Keratinocyte (primary cell): Measurements from ENCODE around the gene KCNE1.
"Not testable (repeated sequence)": the region's sequence is repeated elsewhere in the genome, so short reads cannot be mapped to it uniquely, and the experiment has no call there.

ENCODE experiments used
- EZH2 ChIP-seq: IDR thresholded peaks from one replicate; pipeline ENCODE4 v1.6.1; 2012; ENCODE audit warnings: inconsistent platforms, mild to moderate bottlenecking, low read length, moderate library complexity
- TF ChIP-seq, protein P1 (sequence below), 3 experiments: IDR thresholded peaks in 1 of 3; conservative IDR thresholded peaks in 1 of 3; optimal IDR thresholded peaks in 1 of 3; 2 replicates in 2 of 3; 3 replicates in 1 of 3; pipeline versions ENCODE3 to v1.5.1; 2011; ENCODE audit warnings: low read length in 3 of 3, mild to moderate bottlenecking in 3 of 3, moderate library complexity in 2 of 3, control low read depth in 1 of 3, inconsistent platforms in 1 of 3; ENCODE audit not compliant: insufficient read depth in 2 of 3; ENCODE audit errors: extremely low read depth in 1 of 3

DNA sequence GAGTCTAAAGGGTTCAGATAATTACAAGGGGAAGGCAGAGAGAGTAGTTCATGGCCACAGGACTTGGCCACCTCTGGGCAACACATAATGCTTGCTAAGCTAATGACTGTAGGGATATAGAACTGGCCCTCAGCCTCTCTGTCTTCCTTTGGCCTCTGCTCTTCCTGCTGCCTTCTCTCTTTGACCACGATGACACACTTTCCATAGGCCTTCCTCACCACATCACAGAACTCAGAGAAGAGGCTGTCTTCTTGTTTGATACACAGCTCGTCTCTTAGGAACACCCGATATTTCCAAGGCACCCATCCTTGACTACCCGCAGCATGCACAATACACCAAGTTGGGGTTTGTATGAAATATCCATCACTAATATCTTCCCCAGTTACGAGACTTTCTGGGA is 111.5 kb downstream of the KCNE1 start:
- TF ChIP-seq, protein P1, sequence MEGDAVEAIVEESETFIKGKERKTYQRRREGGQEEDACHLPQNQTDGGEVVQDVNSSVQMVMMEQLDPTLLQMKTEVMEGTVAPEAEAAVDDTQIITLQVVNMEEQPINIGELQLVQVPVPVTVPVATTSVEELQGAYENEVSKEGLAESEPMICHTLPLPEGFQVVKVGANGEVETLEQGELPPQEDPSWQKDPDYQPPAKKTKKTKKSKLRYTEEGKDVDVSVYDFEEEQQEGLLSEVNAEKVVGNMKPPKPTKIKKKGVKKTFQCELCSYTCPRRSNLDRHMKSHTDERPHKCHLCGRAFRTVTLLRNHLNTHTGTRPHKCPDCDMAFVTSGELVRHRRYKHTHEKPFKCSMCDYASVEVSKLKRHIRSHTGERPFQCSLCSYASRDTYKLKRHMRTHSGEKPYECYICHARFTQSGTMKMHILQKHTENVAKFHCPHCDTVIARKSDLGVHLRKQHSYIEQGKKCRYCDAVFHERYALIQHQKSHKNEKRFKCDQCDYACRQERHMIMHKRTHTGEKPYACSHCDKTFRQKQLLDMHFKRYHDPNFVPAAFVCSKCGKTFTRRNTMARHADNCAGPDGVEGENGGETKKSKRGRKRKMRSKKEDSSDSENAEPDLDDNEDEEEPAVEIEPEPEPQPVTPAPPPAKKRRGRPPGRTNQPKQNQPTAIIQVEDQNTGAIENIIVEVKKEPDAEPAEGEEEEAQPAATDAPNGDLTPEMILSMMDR (optimal IDR thresholded peaks at IDR 0.05 in 1 of 3, IDR thresholded peaks at IDR 0.05 in 1 of 3, conservative IDR thresholded peaks at IDR 0.05 in 1 of 3; ENCODE audit: extremely low read depth in 1 of 3, insufficient read depth in 2 of 3, low read length in 3 of 3) = not testable (repeated sequence)
- not testable (repeated sequence) for TF ChIP-seq EZH2
